Stimulated activated CD8-positive, alpha-beta memory T cell treated with anti-CD3 and anti-CD28 coated beads, Interleukin-2, amount 100 ng/mL, for 48 hours (primary cell): Measurements from ENCODE around the gene ZEB2.

Experiments used
- DNase-seq, 2 donors: peaks; one replicate each; pipeline ENCODE4 v3.0.0-alpha.2; 2020; ENCODE audit warnings: low read depth in 2 of 2

The ZEB2 gene

GRCh38 chr2:144451443-144451842 lies 68.5 kb downstream of the ZEB2 start:
- no peak for DNase-seq

DNA sequence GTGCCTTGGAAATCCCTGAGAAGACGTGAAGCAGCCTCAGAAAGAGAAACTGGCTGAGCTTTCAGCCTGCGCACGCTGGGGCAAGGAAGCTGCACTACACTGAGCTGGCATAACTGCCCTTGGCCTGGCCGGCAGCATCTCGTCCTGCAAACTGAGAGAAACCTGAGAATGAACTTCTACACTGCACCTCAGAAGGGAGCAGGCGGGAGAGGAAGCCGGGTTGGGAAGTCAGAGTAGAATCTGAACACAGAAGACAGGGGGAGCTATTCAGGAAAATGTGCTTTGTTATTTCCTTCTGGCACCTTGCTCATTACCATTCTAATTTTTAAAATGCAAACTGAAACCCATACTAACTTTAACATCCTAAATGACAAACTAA lies 70.9 kb downstream of the ZEB2 start:
- DNase-seq, result no peak

- DNase-seq, result no peak
Measured at GRCh38 chr2:144448389-144449027, 71.4 kb downstream of the ZEB2 start.

DNA sequence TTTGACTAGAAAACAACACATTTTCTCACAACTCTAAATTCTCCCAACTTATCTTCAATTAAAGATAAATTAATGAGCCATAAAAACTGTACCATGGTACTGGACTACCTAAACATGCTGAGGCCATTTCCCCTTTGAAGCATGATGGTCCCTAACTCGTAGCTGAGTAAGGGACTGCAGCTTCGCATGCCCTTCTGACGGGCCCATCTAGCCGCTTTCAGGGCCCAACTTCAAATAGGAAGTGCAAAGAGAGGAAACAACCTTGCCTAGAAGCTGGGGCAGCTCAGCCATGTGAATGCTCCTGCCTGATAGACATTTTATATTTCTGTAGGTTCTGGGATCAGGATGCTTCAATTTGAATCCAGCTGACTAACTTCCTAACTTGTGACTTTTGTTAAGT lies 72.4 kb downstream of the ZEB2 start:
- DNase-seq, result no peak

GRCh38 chr2:144446136-144446535 lies 73.8 kb downstream of the ZEB2 start:
- no peak for DNase-seq

DNA sequence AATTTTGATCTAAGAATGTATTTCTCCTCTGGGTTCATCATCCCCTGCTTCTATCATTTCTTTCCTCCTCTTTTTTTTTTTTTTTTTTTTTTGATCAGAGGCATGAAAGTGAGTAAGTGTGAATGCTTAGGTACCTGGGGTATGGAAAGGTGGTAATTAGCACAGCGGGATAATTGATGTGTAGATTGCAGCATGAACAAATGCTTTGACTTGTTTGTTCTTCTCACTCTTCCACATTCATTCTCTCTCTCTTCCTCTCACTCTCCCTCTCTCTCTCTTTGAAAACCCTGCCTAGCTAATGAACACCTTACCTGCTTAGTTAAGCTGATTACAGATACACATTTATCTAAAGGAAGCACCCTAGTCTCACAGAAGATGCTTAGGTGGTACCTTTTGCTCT lies 74.7 kb downstream of the ZEB2 start:
- no peak for DNase-seq

GRCh38 chr2:144443837-144444817 lies 75.8 kb downstream of the ZEB2 start:
- no peak for DNase-seq

- DNase-seq, result no peak
Measured at GRCh38 chr2:144441711-144442141, 78.2 kb downstream of the ZEB2 start.

DNA sequence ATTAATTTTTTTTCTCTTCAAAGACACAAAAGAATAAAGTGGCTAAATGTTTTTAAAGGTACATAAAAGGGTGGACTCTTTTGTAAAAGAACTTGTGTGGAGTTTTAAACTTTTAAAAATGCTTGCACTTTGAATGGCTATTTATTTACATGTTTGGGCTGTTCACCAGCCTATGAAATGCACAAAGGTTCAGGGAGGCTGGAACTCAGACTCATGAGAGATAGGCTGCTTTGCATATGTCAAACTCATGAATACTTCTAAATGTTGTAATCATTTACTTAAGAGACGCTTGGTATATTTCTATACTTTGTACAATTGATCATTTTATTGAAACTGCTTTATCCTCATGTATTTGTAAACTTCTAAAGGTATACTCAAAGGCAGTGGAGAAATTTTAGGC lies 79.9 kb downstream of the ZEB2 start:
- DNase-seq, result no peak

DNA sequence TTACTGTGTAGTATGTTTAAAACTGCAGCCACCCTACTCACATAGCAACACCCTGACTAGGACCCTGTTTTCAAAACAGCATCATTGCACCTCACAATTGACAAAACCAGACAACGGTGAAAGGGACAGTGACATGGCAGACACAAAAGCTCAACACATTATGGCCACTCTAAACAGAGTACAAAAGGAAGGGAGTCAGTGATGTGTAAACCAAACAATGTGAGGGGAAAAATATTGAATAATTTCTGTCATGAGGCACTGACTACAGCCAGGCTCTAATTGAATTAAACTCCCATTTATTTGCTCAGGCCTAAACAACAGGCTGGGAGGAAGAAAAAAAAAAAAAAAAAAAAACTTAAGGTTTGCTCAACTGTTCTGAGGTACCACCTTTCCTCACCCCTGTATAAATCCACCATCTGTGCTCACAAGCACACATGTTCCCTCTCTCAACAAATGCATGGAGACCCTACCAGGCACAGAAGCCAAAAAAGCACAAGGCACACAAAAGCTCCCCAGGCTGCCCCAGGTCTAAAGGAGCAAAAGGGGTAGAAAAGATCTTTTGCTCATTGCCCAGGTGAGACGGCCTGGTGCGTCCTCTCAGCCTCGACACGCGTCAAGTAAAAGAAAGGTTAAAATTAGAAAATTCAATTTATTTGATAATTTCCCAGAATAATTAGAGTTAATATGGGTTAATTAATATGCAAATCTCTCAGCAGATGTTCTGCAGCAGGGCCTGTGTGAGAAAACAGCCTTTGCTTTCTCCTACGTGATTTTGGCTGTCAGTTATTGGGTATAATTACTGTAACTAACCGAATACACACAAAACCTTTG lies 80.9 kb downstream of the ZEB2 start:
- DNase-seq, result no peak

DNA sequence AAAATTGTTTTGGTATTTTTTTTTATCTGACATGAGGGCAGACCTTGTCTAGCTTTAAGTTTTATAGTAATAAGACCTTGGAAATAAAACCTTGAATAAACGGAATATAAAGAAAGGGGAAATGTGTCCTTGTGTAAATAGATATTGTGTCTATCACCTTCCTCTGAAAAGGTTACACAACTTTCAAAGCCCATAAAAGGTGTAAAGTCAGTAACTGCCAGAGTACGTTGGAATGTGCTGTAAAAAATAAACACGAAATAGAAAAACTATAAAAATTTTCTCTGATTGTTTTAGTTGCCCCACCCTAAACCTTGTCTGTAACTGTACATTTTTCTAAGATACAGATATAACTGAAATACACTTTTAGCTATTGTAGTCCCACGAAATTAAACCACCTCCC lies 82.3 kb downstream of the ZEB2 start:
- DNase-seq, result no peak

DNA sequence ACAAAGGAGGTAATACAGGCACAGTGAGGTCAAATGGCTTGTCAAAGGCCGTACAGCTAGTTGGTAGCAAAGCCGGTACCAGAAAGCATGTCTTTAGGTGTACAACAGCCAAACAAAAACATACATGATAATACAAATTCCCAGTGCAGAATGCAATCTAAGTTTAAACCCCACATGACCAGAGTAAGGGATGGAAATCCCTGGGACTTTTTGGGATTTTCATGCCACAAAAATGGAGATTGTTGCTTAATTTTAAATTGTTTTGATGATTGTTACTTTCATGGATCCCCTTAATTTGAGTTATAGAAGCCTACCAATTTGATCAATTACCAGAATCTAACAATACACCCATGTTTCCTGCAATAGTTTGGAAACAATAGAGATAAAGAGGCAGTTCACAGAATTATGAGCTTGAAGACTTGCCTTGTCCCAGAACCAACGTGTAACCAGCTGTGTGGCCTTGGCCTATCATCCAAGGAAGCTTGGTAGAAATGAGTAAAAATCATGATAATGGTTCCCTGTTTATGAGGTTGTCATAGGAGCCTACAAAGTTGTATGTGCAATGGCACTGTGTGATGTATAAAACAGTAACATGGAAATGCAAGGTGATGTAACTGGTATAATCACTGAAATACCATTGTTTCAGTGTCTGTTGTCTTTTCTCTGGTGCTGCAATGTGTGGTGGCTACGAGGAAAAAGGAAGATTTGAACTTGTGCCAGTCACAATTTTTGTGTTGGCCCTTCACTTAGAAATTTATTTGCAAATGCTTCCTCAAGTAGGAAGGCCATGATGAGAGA lies 85.3 kb downstream of the ZEB2 start:
- no peak for DNase-seq

GRCh38 chr2:144432921-144433320 lies 87.0 kb downstream of the ZEB2 start:
- DNase-seq, result no peak

- DNase-seq, result no peak
Measured at GRCh38 chr2:144431998-144432397, 87.9 kb downstream of the ZEB2 start.

GRCh38 chr2:144431392-144431783 lies 88.5 kb downstream of the ZEB2 start:
- DNase-seq, result no peak

DNA sequence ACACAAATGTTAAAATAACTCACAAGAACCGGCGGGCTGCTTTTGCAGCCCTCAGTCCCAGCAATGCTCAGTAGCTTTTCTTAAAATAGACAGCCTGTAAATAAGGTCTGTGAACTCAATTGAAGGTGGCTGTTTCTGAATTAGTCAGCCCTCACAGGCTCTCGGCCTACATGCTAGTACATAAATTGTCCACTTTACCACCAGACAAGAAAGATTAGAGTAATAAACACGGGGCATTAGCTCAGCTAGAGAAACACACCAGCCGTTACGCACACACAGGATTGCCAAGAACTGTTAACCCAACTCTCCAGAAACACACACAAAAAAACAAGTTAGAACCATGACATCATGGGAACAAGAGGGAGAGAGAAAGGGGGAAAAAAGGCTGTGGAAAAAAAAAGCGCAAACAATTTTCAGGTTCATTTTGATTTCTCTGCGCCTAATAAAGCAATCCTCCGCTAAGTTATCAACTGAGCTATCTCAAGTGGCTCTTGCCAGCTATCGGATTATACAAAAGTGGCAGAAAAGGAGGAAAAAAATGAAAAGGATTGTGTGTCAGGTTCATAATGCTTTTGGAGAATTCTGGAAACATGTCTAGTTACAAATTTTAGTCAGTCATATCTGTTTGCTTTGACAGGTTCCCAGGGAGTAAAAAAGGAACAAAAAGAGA lies 89.1 kb downstream of the ZEB2 start:
- no peak for DNase-seq

DNA sequence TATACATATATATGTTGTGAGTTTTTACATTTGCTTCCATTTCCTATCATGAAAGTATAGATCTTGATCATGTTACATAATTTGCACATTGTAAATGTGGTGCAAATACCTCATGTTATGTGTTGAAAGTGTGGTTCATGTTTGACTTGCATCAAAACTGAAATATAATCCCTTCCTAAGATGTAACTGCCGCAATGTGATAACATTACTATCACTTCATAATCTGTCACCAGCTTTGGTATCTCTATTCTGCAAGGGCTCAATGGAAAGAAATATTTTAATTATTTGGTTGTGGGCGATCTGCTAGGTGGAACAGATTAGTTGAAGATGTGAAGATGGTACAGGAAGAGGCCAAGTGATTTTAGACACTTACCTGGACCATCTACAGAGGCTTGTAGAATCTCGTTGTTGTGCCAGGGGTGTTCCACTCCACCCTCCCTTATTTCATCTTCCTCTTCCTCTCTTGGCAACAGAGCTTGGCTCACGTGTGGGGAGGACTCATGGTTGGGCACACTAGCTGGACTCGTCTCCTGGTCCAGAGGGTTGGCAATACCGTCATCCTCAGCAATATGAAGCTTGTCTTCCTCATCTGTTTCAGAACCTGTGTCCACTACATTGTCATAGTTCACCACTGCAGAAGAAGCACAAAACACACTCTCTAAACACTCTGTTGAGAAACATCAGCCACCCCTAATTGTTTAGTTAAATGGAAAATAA lies 90.4 kb downstream of the ZEB2 start:
- no peak for DNase-seq

- no peak for DNase-seq
Measured at GRCh38 chr2:144426981-144427479, 92.9 kb downstream of the ZEB2 start.

DNA sequence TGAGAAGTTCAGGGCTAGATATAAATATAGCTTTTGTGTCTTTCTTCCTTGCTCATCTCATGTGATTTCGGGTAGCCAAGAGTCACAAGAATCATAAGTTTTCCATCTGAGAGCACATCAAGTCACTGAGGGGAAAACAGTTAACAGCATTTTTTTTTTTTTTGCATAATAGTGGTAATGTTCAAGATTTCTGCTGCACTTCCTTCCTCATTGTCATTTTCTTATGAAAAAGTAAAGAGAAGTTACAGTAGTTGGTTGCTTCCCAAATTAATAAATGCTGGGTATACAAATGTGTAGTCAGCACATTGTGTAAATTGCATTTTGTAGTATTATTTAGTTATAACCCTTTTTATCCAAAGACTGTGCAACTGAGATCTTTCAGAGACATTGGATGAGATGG lies 93.6 kb downstream of the ZEB2 start:
- DNase-seq, result no peak
